ENCODE measurements around the gene EPHB2. TPM values are rescaled to one million over a fixed set of nuclear protein-coding genes. Genes with fewer than 3 reads are reported as not detected.

Gene EPHB2
- total RNA-seq, 1 donor from 2014 or later, result 60.3 TPM

- Mint-ChIP-seq H3K9me3 (peaks cover 11% of the 10 kb centered on the region), H3K4me1 (peaks cover 9% of the 10 kb centered on the region), H3K36me3 (ENCODE audit: low read depth) (peaks cover 6% of the 10 kb centered on the region), H3K4me3 (no peak overlapping the region), H3K27ac (ENCODE audit: unreplicated experiment) (no peak overlapping the region), H3K27me3 (ENCODE audit: low read depth) (peaks cover 42% of the 10 kb centered on the region)
- no peak for TF ChIP-seq CTCF (conservative IDR thresholded peaks at IDR 0.05)
- DNase-seq (ENCODE audit: low read depth, low spot score), result no peak
These were observed 259.5 kb downstream of the EPHB2 start for GRCh38 chr1:22970096-22970495.

Small RNAs within 50 kb of the gene (microRNA-seq; reads per million reads assigned to microRNA genes)
- gene MIR4253, result not detected
- not detected for gene MIR4684

Other genes starting within 250 kb of the EPHB2 start
- not detected in 2 replicates for gene EPHA8, start 147.3 kb upstream of the EPHB2 start, total RNA-seq
- gene C1QA, start 74.2 kb upstream of the EPHB2 start, total RNA-seq, result not detected in 2 replicates
- gene C1QC, start 67.2 kb upstream of the EPHB2 start, total RNA-seq, result not detected in 2 replicates
- gene C1QB, start 57.6 kb upstream of the EPHB2 start, total RNA-seq, result not detected in 2 replicates